K562 (cell line): Measurements from ENCODE around the gene AGRN. TPM values are rescaled to one million over a fixed set of nuclear protein-coding genes. Genes with fewer than 3 reads are reported as not detected.
A peak's percentile ranks its signal among the peaks of the same experiment; 100 is the strongest.

Experiments
- ARID3A ChIP-seq: IDR thresholded peaks from 2 replicates; pipeline ENCODE4 v1.6.1; 2012; ENCODE audit warnings: low read depth, low read length, improper control_type of control experiment, borderline replicate concordance
- CREB3L1 ChIP-seq: fragments of 450-650 bp; IDR thresholded peaks from 2 replicates; pipeline ENCODE4 v1.6.1; 2014; ENCODE audit warnings: low read depth, mild to moderate bottlenecking, moderate library complexity, borderline replicate concordance
- DACH1 ChIP-seq: fragments of 450-650 bp; IDR thresholded peaks from 2 replicates; pipeline ENCODE4 v1.6.1; 2018; ENCODE audit not compliant: partially characterized antibody
- KDM2B ChIP-seq: fragments of 250-450 bp; sonication (Bioruptor Pico); IDR thresholded peaks from 2 replicates; pipeline ENCODE4 v1.8.0; 2021; ENCODE audit warnings: mild to moderate bottlenecking, moderate library complexity
- MEF2A ChIP-seq: IDR thresholded peaks from 2 replicates; pipeline ENCODE4 v1.6.1; 2011; ENCODE audit warnings: low read depth, mild to moderate bottlenecking, low read length, moderate library complexity; ENCODE audit not compliant: control insufficient read depth
- MTA1 ChIP-seq: fragments of 450-650 bp; IDR thresholded peaks from 2 replicates; pipeline ENCODE4 v1.6.1; 2017; ENCODE audit warnings: borderline replicate concordance
- REST ChIP-seq, 2 experiments: fragments of 450-650 bp; formaldehyde crosslinking in 1 of 2; IDR thresholded peaks; 2 replicates each; pipeline versions ENCODE4 v1.4.0 to v1.6.1; 2014 to 2020; ENCODE audit warnings: mild to moderate bottlenecking in 2 of 2, borderline replicate concordance in 1 of 2, low read depth in 1 of 2
- SRF ChIP-seq, 2 experiments: fragments of 250-450, 450-650 bp in 1 of 2; sonication (Bioruptor Pico) in 1 of 2; sonication (generic) in 1 of 2; formaldehyde crosslinking; IDR thresholded peaks; 2 replicates each; pipeline versions ENCODE4 v1.5.0 to v1.5.1; 2020 to 2022; ENCODE audit warnings: mild to moderate bottlenecking in 1 of 2, missing genetic modification reagents in 1 of 2
- ZBTB33 ChIP-seq: sonication (generic); formaldehyde crosslinking; IDR thresholded peaks from 2 replicates; pipeline ENCODE4 v1.8.1; 2023; ENCODE audit warnings: mild to moderate bottlenecking, missing genetic modification reagents
- ZNF140 ChIP-seq: fragments of 250-450 bp; sonication (Bioruptor Pico); IDR thresholded peaks from 2 replicates; pipeline ENCODE4 v1.8.0; 2021; ENCODE audit warnings: moderate library complexity, mild to moderate bottlenecking, inconsistent platforms
- ZNF311 ChIP-seq: fragments of 250-450 bp; sonication (Bioruptor Pico); IDR thresholded peaks from 2 replicates; pipeline ENCODE4 v1.4.0; 2020; ENCODE audit warnings: mild to moderate bottlenecking, moderate library complexity
- ZNF785 ChIP-seq: fragments of 250-450 bp; sonication (Bioruptor Pico); IDR thresholded peaks from 2 replicates; pipeline ENCODE4 v1.4.0; 2020; ENCODE audit warnings: mild to moderate bottlenecking
- polyA plus RNA-seq, 8 experiments: library from polyadenylated mRNA; depleted of rRNA in 4 of 8; stranded (reverse) in 5 of 8; unstranded in 3 of 8; fragments of >200 nt; fragmentation: Nextera tagmentation in 2 of 8; fragmentation: Illumina TruSeq in 1 of 8; extraction: Ambion mirVana in 2 of 8; extraction: Trizol in 1 of 8; gene quantifications; 2 replicates each; pipeline versions ENCODE4 v1.2.1 to v1.2.3, GENCODE V29; 2011 to 2014; ENCODE audit warnings: inconsistent platforms in 1 of 8, missing spikeins in 1 of 8
- total RNA-seq, 7 experiments: library from RNA; depleted of rRNA in 6 of 7; stranded (reverse); fragments of >200 nt in 6 of 7; fragmentation: Illumina TruSeq in 2 of 7; extraction: Trizol in 2 of 7; gene quantifications; 2 replicates each; pipeline versions ENCODE4 v1.2.1 to v1.2.3, GENCODE V29; 2011 to 2021; ENCODE audit warnings: low replicate concordance in 1 of 7

The AGRN gene
- total and polyA plus RNA-seq, 9 of the 15 experiments (the other 6 are each of a cell fraction or from before 2014, with no cell fraction given) = 0.04 to 111 (median 18.1) TPM

GRCh38 chr1:1004780-1005697 lies 14.9 kb upstream of the AGRN start (continued):
- TF ChIP-seq MTA1 (peak; percentile 79; the same call in 1 of the 2 replicates), REST (IDR thresholded peaks at IDR 0.05; ENCODE audit: borderline replicate concordance) (no peak), REST (CRISPR knock-in tag; IDR thresholded peaks at IDR 0.05; ENCODE audit: low read depth) (0 out of 2 replicates have a peak, but pooled peaks have one; percentile 22), ZNF140 (no peak), ZBTB33 (peak; percentile 60), ARID3A (no peak), CREB3L1 (peak; percentile 42; the same call in 1 of the 2 replicates), KDM2B (CRISPR knock-in tag) (no peak), SRF (CRISPR knock-in tag; IDR thresholded peaks at IDR 0.05) (no peak), MEF2A (no peak), ZNF785 (CRISPR knock-in tag) (no peak), ZNF311 (CRISPR knock-in tag) (peak; percentile 73; the same call in 1 of the 2 replicates), DACH1 (peak; percentile 55)
